ENCODE measurements around the gene SERPINA9.

SERPINA9 gene

GRCh38 chr14:94462219-94462551, 13.8 kb downstream of the SERPINA9 start:
- no peak for DNase-seq (ENCODE audit: low spot score)

DNA sequence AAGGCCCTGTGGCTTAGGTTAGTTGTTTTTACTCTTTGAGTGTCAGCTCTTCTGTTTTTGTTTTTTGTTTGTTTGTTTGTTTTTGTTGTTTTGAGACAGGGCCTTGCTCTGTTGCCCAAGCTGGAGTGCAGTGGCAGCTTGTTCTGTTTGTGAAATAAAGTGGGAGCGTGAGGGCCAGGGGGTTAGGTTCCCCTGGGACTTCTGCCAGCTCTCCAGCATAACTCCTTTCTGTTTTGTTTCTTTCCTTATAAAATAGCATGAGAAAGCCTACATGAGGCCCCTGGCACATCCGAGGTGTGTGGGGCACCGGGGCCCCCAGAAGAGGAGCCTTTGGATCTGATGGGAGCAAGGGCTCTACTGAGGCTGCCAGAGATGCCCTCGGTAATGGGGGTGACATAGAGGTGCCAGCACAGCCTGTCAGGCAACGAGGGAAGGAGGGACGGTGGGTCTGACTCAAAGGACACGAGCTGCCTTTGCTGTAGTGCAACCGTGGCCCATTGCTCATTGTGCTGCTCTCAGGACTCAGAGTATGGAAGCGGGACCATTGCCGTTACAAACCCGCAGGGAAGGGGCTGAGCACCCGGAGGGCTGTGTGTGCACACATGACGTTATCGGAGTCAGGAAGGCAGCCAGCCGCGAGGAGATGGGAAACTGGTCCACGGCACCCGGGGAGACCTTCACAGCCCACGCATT, 14.3 kb downstream of the SERPINA9 start:
- no peak for DNase-seq (ENCODE audit: low spot score)

- no peak for DNase-seq (ENCODE audit: low spot score)
These were observed 15.2 kb downstream of the SERPINA9 start for GRCh38 chr14:94460631-94461416.

GRCh38 chr14:94458558-94459205, 17.3 kb downstream of the SERPINA9 start:
- no peak for DNase-seq (ENCODE audit: low spot score)

DNA sequence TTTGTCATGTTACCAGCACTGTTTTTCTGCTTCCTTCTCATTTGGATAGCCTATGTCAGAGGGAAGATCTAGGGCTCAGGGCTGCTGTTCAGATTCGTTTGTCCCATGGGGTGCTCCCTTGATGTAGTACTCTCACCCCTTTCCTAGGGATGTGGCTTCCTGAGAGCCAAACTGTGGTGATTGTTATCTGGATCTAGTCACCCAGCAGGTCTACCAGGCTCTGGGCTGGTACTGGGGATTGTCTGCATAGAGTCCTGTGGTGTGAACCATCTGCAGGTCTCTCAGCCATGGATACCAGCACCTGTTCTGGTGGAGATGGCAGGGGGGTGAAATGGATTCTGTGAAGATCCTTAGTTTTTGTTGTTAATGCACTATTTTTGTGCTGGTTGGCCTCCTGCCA, 17.9 kb downstream of the SERPINA9 start:
- no peak for DNase-seq (ENCODE audit: low spot score)

DNA sequence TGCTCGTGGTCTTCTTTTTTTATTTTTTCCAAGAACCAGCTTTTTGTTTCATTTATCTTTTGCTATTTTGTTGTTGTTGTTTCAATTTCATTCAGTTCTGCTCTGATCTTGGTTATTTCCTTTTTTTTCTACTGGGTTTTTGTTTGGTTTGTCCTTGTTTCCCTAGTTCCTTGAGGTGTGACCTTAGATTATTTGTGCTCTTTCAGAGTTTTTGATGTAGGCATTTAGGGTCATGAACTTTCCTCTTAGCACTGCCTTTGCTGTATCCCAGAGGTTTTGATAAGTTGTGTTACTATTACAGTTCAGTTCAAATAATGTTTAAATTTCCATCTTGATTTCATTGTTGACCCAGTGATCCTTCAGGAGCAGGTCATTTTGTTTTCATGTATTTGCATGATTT, 20.1 kb downstream of the SERPINA9 start:
- no peak for DNase-seq (ENCODE audit: low spot score)

GRCh38 chr14:94451826-94452225, 24.2 kb downstream of the SERPINA9 start:
- no peak for DNase-seq (ENCODE audit: low spot score)

DNA sequence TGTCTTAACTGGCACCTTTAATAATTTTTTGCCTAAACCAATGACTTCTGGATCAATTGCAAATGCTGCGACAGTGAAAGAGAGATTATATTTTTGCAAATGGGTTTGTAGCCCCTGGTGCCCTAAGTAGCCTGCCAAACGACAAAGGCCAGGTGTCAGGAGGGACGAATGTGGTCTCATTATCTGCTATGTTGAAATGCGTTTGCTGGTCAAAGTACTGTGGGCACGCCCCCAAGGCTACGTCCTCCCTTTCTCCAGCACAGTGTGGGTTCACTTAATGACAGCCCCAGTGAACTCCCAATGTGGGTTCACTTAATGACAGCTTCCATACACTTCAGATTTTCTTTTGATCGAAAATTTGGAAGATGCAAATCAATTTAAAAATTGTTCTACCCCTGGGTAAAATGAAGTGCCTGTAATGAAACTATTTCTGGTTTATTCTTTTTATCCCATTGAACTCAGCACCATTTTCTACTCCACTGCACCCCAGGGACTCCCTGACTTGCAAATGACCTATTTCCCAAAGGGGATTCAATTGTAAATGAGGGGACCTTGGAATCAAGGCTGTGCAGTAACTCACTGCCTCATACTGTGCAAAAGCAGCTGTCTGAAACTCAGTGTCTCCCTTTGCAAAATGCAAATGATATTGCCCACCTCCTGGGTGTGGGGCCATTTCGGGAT, 24.8 kb downstream of the SERPINA9 start:
- no peak for DNase-seq (ENCODE audit: low spot score)

DNA sequence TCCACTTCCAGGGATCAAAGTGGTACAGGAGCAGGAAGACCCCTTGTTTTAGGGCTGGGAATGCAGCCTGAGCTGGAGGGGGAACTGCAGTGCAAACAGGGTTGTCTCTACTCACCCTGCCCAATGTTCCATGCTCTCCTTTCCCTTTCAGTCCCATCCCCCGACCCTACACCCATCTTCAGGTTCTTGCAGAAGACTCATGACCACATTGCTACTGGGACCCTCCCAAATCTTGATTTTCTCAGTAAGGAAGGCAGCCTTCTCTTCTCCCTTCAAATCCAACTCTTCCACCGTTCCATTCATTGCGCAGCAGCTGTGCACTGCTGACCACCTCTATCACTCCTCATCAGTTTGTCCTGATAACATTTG, 25.3 kb downstream of the SERPINA9 start:
- DNase-seq (ENCODE audit: low spot score): no peak

DNA sequence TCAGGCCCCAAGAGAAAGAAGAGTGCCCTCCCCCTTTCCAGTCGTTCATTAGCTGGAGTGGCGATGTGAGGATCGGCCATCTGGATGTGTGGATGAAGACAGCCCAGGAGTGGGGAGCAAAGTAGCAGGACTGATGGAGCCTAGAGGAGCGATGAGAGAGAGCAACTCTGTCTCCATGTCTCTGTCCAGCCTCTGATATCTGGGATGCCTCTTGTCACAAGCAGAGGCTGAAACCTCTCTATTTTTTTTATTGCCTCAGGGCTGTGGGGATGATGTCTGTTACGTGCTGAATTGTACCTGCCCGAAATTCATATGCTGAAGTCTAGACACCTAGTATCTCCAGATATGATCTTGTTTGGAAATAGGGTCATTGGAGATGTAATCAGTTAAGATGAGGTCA, 26.1 kb downstream of the SERPINA9 start:
- no peak for DNase-seq (ENCODE audit: low spot score)

DNA sequence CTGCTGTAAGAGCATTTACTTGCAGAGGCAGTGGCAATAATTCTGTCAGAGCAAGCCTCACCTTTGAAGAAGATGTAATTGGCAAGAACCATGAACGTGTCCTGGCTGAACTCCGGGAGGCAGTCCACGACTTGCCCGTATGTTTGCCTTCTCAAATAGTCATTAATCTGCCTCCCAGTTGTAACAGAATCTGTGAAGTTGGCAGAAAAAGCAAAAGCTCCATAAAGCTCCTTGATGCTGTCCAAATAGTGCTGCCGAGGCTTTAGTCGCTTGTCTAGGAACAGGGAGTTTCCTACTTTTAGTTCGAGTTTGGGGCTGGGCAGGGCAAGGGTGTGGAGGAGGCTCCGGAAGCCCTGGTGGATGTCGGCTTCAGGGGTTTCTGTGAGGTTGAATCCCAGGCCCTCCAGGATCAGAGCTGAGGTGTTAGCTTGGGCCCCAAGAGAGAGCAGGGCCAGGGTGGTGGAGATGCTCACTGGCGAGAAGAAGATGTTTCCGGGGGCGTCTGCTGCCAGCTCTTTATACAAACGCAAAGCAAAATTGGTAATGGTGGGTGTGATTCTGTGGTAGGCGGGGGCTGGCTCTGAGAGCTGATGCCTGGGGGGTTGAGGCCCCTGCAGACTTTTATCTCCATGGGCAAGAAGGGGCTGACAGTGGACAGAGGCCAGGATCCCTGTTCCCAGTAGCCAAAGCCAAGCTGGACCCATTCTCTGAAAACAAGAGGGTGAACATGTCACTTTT, 27.8 kb downstream of the SERPINA9 start:
- DNase-seq (ENCODE audit: low spot score): no peak

DNA sequence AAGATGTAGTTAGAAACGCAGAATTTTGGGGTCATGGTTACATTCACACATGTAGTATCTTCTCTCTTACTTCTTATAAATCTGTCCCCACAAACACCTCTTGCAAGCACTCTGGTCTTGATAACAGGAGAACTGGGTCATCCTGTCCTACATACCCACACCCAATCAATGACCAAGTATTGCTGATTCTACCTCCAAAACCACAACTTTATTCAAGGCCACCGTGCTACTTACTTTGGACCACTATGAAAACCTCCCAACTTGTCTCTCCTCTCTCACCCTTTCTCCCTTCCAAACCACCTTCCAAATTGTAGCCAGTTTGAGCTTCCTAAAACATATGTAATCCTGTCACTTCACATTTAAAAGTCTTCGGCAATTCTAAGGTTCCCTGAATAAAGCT, 28.8 kb downstream of the SERPINA9 start:
- no peak for DNase-seq (ENCODE audit: low spot score)

- DNase-seq (ENCODE audit: low spot score): no peak
These were observed 29.9 kb downstream of the SERPINA9 start for GRCh38 chr14:94446126-94446525.

- no peak for DNase-seq (ENCODE audit: low spot score)
These were observed 31.0 kb downstream of the SERPINA9 start for GRCh38 chr14:94445003-94445402.

DNA sequence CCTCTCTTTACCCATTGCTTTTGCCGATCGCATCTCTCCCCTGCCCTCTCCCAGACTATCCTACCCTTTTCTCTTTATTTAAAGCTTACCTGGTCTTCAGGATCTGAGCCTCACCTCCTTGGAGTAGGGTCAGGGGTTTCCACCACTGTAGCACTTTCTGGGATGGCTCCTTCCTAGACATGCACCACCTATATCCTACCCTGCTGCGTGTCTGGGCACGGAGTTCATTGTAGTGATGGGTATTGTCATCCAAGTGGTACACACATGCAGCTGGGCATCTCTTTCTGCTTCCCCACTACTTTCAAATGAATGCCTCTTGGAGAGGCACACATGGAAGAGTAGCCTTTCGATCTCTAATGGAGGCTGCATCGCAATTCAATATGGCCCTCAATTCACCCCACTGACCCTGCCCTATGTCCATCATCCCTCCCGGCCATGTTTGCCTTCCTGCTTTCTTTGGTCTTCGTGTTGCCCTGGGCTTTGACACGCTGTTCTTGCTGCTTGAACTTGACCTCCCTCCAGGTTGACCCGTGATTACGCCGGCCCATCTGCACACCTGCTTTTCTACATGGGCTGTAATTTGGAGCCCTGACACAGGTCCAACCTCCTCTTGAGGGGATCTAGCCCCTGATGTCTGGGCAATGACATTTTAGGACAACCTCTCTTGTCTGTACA, 34.3 kb downstream of the SERPINA9 start:
- DNase-seq (ENCODE audit: low spot score): no peak

DNA sequence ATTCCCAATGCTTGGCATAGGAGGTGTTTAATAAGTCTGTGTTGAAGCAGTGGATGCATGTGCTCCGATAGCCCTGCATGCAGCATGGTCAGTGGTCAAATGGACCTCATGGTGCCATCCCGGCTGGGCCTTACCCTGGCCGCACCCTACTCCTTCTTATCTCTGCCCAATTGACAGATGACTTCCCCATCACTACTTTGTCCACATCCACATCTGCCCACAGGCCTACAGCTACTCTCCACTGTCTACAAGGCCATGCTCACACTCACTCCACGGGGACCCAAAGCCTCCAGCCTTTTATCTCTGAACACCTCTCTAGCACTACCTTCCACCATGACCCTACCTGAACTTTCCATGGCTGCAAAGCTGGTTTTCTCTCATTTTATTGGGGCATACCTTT, 34.9 kb downstream of the SERPINA9 start:
- DNase-seq (ENCODE audit: low spot score): no peak

GRCh38 chr14:94439453-94440057, 36.4 kb downstream of the SERPINA9 start:
- DNase-seq (ENCODE audit: low spot score): no peak

DNA sequence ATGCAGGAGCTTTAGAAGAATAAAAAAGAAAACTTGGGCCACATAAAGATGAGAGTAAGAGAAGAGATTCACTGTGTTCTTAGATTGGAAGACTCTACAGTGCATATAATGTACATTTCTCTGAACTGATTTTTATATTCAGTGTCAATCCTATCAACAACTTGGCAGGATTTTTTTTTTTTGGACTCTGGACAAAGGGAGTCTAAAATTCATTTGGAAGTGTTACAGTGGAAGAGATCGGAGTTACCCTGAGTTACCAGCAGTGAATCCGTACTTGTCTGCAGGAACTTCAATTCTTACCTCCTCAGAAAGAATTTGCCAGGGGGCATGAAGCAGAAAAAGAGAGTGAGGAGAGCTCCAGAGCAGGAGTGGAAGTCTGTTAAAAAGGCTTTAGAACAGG, 47.4 kb downstream of the SERPINA9 start:
- DNase-seq (ENCODE audit: low spot score): no peak

GRCh38 chr14:94427016-94427613, 48.9 kb downstream of the SERPINA9 start:
- no peak for DNase-seq (ENCODE audit: low spot score)

- DNase-seq (ENCODE audit: low spot score): no peak
These were observed 49.5 kb downstream of the SERPINA9 start for GRCh38 chr14:94426526-94426925.

GRCh38 chr14:94424371-94424770, 51.6 kb downstream of the SERPINA9 start:
- no peak for DNase-seq (ENCODE audit: low spot score)
